A673 (cell line): ENCODE measurements around the gene CHIC2. TPM values are rescaled to one million over a fixed set of nuclear protein-coding genes. Genes with fewer than 3 reads are reported as not detected.

Source experiments
- BruUV-seq: library from RNA; stranded (reverse); fragments of 400-500 nt; replicated peaks from 2 replicates; lab custom pipeline; 2021; lab: Mats Ljungman, UMichigan
- CTCF ChIA-PET: fragments of 300-600 bp; sonication (Branson Sonifier 250); formaldehyde crosslinking; loops from one replicate; lab custom pipeline; 2022; ENCODE audit warnings: antibody characterized with exemption; lab: Charles Lee
- POLR2A ChIA-PET: fragments of 300-600 bp; sonication (Branson Sonifier 250); formaldehyde crosslinking; loops from one replicate; lab custom pipeline; 2022; ENCODE audit warnings: antibody characterized with exemption; ENCODE audit not compliant: low non-redundant PET; lab: Charles Lee
- DNase-seq: peaks from one replicate; pipeline ENCODE4 v3.0.0-alpha.2; 2015; ENCODE audit warnings: low spot score
- H3K27ac ChIP-seq: fragments of 200-600 bp; sonication (generic); 2 replicates; pipeline ENCODE4 v1.5.1; 2016; ENCODE audit warnings: mixed run types, low read depth, mild to moderate bottlenecking, mixed read lengths, antibody characterized with exemption, low read length; ENCODE audit not compliant: poor library complexity, severe bottlenecking
- H3K27me3 ChIP-seq: fragments of 200-600 bp; sonication (generic); replicated peaks from 2 replicates; pipeline ENCODE4 v1.6.1; 2017; ENCODE audit warnings: mixed run types, low read depth, mild to moderate bottlenecking, mixed read lengths, antibody characterized with exemption, low read length; ENCODE audit not compliant: insufficient read depth, poor library complexity
- H3K36me3 ChIP-seq: fragments of 200-600 bp; sonication (generic); 2 replicates; pipeline ENCODE4 v1.6.1; 2016; ENCODE audit warnings: mixed run types, mild to moderate bottlenecking, mixed read lengths, antibody characterized with exemption, low read length; ENCODE audit not compliant: insufficient read depth, poor library complexity, severe bottlenecking
- H3K4me1 ChIP-seq: fragments of 200-600 bp; sonication (generic); 2 replicates; pipeline ENCODE4 v1.6.1; 2017; ENCODE audit warnings: mixed run types, mild to moderate bottlenecking, mixed read lengths, antibody characterized with exemption, low read length; ENCODE audit not compliant: insufficient read depth, poor library complexity, severe bottlenecking
- H3K4me3 ChIP-seq: fragments of 200-600 bp; sonication (generic); 2 replicates; pipeline ENCODE4 v1.5.1; 2016; ENCODE audit warnings: low read depth, mixed run types, mild to moderate bottlenecking, mixed read lengths, low read length; ENCODE audit not compliant: poor library complexity, severe bottlenecking
- H3K9me3 ChIP-seq: fragments of 200-600 bp; sonication (generic); 2 replicates; pipeline ENCODE4 v1.6.1; 2016; ENCODE audit warnings: mixed run types, low read depth, mild to moderate bottlenecking, mixed read lengths, antibody characterized with exemption, low read length; ENCODE audit not compliant: poor library complexity, severe bottlenecking
- EZH2 ChIP-seq: fragments of 200-600 bp; sonication (generic); IDR thresholded peaks from 2 replicates; pipeline ENCODE4 v1.6.1; 2017; ENCODE audit warnings: borderline replicate concordance, low read depth, mild to moderate bottlenecking, mixed read lengths, antibody characterized with exemption, low read length; ENCODE audit not compliant: poor library complexity, severe bottlenecking
- intact Hi-C: fragments of 100-400 bp; cut with micrococcal nuclease; formaldehyde crosslinking; loops from one replicate; pipeline ENCODE4 v1.10.0; 2022; ENCODE audit not compliant: unreplicated experiment
- total RNA-seq: library from RNA; stranded (reverse); gene quantifications from 2 replicates; pipeline ENCODE4 v1.2.3, GENCODE V29; 2021
- TF ChIP-seq, protein P1 (sequence below): fragments of 300-800, 200-600 bp; sonication (generic); conservative IDR thresholded peaks from 2 replicates; pipeline ENCODE4 v1.5.1; 2017; ENCODE audit warnings: low read depth, mild to moderate bottlenecking, antibody characterized with exemption, low read length, moderate library complexity, mixed read lengths

CHIC2 gene
- total RNA-seq, 1 experiment from 2014 or later = 8.1 TPM

- intact Hi-C loops = no loop called here
- ChIA-PET CTCF (no interaction called here), POLR2A (interaction anchor here (0.6 kb wide), 1 partner anchor 1977 kb away, joined by 3 read pairs; no protein-coding TSS in a partner anchor)
- no peaks in the 10 kb centered on the region for H3K36me3 ChIP-seq
- H3K4me3 ChIP-seq = no peak overlapping the region
- no peaks in the 10 kb centered on the region for H3K4me1 ChIP-seq
- DNase-seq = no peak
- H3K9me3 ChIP-seq = no peaks in the 10 kb centered on the region
- TF ChIP-seq, protein P1, sequence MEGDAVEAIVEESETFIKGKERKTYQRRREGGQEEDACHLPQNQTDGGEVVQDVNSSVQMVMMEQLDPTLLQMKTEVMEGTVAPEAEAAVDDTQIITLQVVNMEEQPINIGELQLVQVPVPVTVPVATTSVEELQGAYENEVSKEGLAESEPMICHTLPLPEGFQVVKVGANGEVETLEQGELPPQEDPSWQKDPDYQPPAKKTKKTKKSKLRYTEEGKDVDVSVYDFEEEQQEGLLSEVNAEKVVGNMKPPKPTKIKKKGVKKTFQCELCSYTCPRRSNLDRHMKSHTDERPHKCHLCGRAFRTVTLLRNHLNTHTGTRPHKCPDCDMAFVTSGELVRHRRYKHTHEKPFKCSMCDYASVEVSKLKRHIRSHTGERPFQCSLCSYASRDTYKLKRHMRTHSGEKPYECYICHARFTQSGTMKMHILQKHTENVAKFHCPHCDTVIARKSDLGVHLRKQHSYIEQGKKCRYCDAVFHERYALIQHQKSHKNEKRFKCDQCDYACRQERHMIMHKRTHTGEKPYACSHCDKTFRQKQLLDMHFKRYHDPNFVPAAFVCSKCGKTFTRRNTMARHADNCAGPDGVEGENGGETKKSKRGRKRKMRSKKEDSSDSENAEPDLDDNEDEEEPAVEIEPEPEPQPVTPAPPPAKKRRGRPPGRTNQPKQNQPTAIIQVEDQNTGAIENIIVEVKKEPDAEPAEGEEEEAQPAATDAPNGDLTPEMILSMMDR = no peak
- TF ChIP-seq EZH2 = no peak
- H3K27ac ChIP-seq = no peak overlapping the region
- peaks cover 93% of the 10 kb centered on the region for H3K27me3 ChIP-seq
- BruUV-seq = no TSS peak
These were observed 34.0 kb upstream of the CHIC2 start for GRCh38 chr4:54098375-54098774.

- DNase-seq = no peak
- CTCF ChIA-PET = no interaction called here
- BruUV-seq = no TSS peak
- TF ChIP-seq, protein P1 = no peak
- no peak for TF ChIP-seq EZH2
- Histone ChIP-seq H3K4me1 (no peaks in the 10 kb centered on the region), H3K27ac (no peak overlapping the region), H3K9me3 (no peaks in the 10 kb centered on the region), H3K27me3 (peaks cover 91% of the 10 kb centered on the region), H3K36me3 (no peaks in the 10 kb centered on the region), H3K4me3 (no peak overlapping the region)
- POLR2A ChIA-PET = no interaction called here
- intact Hi-C loops = no loop called here
These were observed 32.7 kb upstream of the CHIC2 start for GRCh38 chr4:54097152-54097551.

DNA sequence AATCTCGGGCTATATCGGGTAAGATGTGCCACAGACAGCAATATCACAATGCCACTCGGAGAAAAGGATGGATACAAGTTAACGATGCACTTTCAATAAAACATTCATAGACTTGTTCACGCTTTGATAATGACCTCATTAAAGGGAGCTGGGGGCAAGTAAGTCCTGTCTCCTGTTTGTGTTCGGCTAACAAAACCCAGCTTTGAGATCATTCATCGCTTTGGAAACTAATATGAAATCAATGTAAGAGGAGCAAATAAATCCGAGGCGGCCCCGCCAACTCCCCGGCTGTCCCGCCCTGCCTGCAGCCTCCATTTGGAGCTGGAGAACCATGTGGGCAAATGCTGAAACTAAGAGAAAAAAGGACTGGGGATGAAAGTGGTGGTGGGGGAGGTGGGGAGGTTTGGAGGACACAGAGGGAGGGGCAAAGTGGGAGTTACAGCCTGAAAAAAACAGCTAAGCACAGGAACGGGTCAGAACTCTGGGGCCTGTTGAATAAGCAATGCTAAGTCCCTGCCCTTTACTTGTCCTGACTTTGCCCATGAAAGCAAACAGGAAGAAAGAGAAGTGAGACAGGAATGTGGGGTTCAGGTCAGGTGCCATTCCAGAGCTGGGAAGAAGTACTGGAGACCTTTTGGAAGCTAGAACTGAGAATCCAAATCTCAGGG is 32.0 kb upstream of the CHIC2 start:
- Histone ChIP-seq H3K9me3 (no peaks in the 10 kb centered on the region), H3K36me3 (no peaks in the 10 kb centered on the region), H3K4me1 (no peaks in the 10 kb centered on the region), H3K27ac (no peak overlapping the region), H3K4me3 (no peak overlapping the region), H3K27me3 (peaks cover 85% of the 10 kb centered on the region)
- intact Hi-C loops = no loop called here
- TF ChIP-seq EZH2 = no peak
- TF ChIP-seq, protein P1 = no peak
- ChIA-PET CTCF (no interaction called here), POLR2A (interaction anchor here (0.5 kb wide), 1 partner anchor 101 kb away, joined by 3 read pairs; no protein-coding TSS in a partner anchor)
- no peak for DNase-seq
- BruUV-seq = no TSS peak
